ENCODE measurements around the gene TRPM4.

TRPM4 gene

GRCh38 chr19:49114630-49115363, 42.8 kb upstream of the TRPM4 start:
- peak overlapping the region; percentile 64 for H3K4me3 ChIP-seq (ENCODE audit: low read length)
- no peak for TF ChIP-seq CTCF (IDR thresholded peaks at IDR 0.05; ENCODE audit: insufficient read depth, low read depth, low read length, missing control alignments)
- peak; percentile 46 for DNase-seq (ENCODE audit: low read depth)

GRCh38 chr19:49116544-49116943, 41.0 kb upstream of the TRPM4 start:
- no peak overlapping the region for H3K4me3 ChIP-seq (ENCODE audit: low read length)
- TF ChIP-seq CTCF (IDR thresholded peaks at IDR 0.05; ENCODE audit: insufficient read depth, low read depth, low read length, missing control alignments), result no peak
- no peak for DNase-seq (ENCODE audit: low read depth)

- peak overlapping the region; percentile 75 for H3K4me3 ChIP-seq (ENCODE audit: low read length)
- no peak for DNase-seq (ENCODE audit: low read depth)
- no peak for TF ChIP-seq CTCF (IDR thresholded peaks at IDR 0.05; ENCODE audit: insufficient read depth, low read depth, low read length, missing control alignments)
Observed at GRCh38 chr19:49117677-49118564, 39.7 kb upstream of the TRPM4 start.

- no peak for TF ChIP-seq CTCF (IDR thresholded peaks at IDR 0.05; ENCODE audit: insufficient read depth, low read depth, low read length, missing control alignments)
- H3K4me3 ChIP-seq (ENCODE audit: low read length), result peak within 1 kb of the TSS; percentile 75
- peak; percentile 97 for DNase-seq (ENCODE audit: low read depth)
Observed at GRCh38 chr19:49118565-49119410, 38.8 kb upstream of the TRPM4 start, which contains the start of gene C19orf73. C19orf73 (minus strand) TSS chr19:49119143; CDS start chr19:49119022, 121 bp downstream.

- peak; percentile 60 for DNase-seq (ENCODE audit: low read depth)
- peak within 1 kb of the TSS; percentile 75 for H3K4me3 ChIP-seq (ENCODE audit: low read length)
- no peak for TF ChIP-seq CTCF (IDR thresholded peaks at IDR 0.05; ENCODE audit: insufficient read depth, low read depth, low read length, missing control alignments)
Observed at GRCh38 chr19:49119411-49120324, 37.9 kb upstream of the TRPM4 start, which contains the start of gene PPFIA3. PPFIA3 (plus strand) TSS chr19:49119544; CDS start chr19:49127874, 8,330 bp downstream.

Data from epithelial cell of esophagus (primary cell).